SK-N-MC (cell line): ENCODE data around the gene YPEL2.
A peak's percentile ranks its signal among the peaks of the same experiment; 100 is the strongest.

Source experiments
- DNase-seq: peaks from one replicate; pipeline ENCODE4 v3.0.0-alpha.2; 2011; ENCODE audit warnings: low read depth, low spot score
- H3K27ac ChIP-seq: fragments of 200-600 bp; sonication (generic); 2 replicates; pipeline ENCODE4 v1.5.1; 2016; ENCODE audit warnings: mixed run types
- H3K36me3 ChIP-seq: fragments of 200-600 bp; sonication (generic); 2 replicates; pipeline ENCODE4 v1.6.1; 2017; ENCODE audit warnings: antibody characterized with exemption, low read length, mixed read lengths; ENCODE audit not compliant: insufficient read depth
- H3K4me3 ChIP-seq: fragments of 200-600 bp; sonication (generic); 2 replicates; pipeline ENCODE4 v1.5.1; 2016
- H3K9ac ChIP-seq: fragments of 200-600 bp; sonication (generic); 2 replicates; pipeline ENCODE4 v1.8.0; 2017; ENCODE audit warnings: mixed run types, mixed read lengths; ENCODE audit not compliant: insufficient read length
- H3K9me3 ChIP-seq: fragments of 200-600 bp; sonication (generic); 2 replicates; pipeline ENCODE4 v1.6.1; 2017; ENCODE audit warnings: low read depth, mild to moderate bottlenecking, antibody characterized with exemption, low read length, moderate library complexity, mixed read lengths
- EZH2 ChIP-seq: fragments of 200-600 bp; sonication (generic); IDR thresholded peaks from one replicate; pipeline ENCODE4 v1.6.1; 2017; ENCODE audit warnings: antibody characterized with exemption
- FOXP2 ChIP-seq: optimal IDR thresholded peaks from 2 replicates; pipeline ENCODE3; 2011; ENCODE audit warnings: mild to moderate bottlenecking, moderate library complexity; ENCODE audit not compliant: insufficient read depth; ENCODE audit errors: extremely low read length, control extremely low read depth
- POLR2AphosphoS5 ChIP-seq: IDR thresholded peaks from 2 replicates; pipeline ENCODE4 v1.6.1; 2012; ENCODE audit warnings: mild to moderate bottlenecking, low read depth, low read length, borderline replicate concordance

The YPEL2 gene

GRCh38 chr17:59327981-59328290, 3.5 kb upstream of the YPEL2 start:
- Histone ChIP-seq H3K27ac (no peak overlapping the region), H3K36me3 (no peaks in the 10 kb centered on the region), H3K9me3 (no peaks in the 10 kb centered on the region), H3K9ac (no peak overlapping the region), H3K4me3 (no peak overlapping the region)
- no peak for TF ChIP-seq POLR2AphosphoS5
- no peak for TF ChIP-seq EZH2
- TF ChIP-seq FOXP2, result no peak
- DNase-seq, result no peak

DNA sequence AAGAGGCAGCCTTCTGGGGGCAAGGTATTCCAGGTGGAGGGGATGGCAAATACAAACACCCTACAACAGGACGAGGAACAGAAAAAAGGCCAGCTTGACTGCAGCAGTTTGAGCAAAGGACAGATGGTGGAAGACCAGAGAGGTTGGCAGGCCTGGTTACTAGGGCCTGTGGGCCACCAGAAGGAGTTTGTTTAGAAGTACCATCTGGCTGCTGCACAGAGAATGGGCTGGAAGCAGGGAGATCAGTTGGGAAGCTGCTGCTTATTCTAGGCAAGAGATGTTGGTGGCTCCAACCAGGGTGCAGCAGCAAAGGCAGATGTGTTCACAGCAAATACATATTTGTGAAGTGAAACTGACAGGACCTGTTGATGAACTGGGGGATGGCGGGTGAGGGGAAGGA, 2.9 kb upstream of the YPEL2 start:
- DNase-seq, result no peak
- TF ChIP-seq FOXP2, result no peak
- TF ChIP-seq EZH2, result no peak
- TF ChIP-seq POLR2AphosphoS5, result no peak
- H3K4me3 ChIP-seq, result no peak overlapping the region
- H3K9ac ChIP-seq, result no peak overlapping the region
- H3K27ac ChIP-seq, result no peak overlapping the region
- no peaks in the 10 kb centered on the region for H3K9me3 ChIP-seq
- H3K36me3 ChIP-seq, result no peaks in the 10 kb centered on the region

DNA sequence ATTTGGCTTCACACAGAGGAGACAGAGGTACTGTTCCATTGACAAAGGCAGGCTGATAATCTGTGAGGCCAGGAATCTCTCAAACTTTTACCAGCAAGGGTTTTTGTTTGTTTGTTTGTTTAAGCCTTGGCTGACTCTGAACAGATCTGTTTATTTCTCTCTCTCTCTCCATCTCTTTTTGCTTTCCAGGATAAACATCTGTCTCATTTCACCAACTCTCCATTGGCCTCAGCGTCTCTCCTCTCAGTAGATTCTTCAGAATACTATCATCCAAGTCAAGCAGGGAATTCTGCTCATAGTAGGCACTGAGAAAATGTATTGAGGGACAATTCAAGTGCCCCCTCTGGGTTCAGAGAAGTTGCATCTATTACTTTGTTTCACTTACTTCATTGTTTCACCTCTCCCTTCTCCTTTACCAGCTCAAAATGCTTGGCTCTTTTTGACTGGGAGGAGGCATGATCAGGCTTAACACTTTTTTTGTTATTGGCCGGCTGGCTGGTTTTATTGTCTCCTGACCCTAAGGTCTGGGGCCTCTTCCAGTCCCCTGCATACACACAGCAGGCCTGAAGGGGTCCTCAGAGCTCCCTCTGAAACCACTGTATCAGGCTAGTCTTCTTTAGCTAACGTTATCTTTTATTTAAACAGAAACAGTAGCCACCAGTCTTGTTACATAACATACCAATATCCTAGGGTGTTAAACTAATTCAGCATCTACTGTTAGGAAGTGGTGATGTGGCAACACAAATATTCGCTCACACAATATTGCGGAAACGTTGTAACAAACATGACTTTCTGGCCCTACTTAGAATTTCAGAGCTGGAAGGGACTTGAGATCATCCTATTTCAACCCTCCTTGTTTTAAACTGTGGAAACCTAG, 2.0 kb upstream of the YPEL2 start:
- TF ChIP-seq EZH2 (no peak), FOXP2 (no peak)
- Histone ChIP-seq H3K27ac (no peak overlapping the region), H3K9ac (no peak overlapping the region), H3K36me3 (no peaks in the 10 kb centered on the region), H3K9me3 (no peaks in the 10 kb centered on the region), H3K4me3 (no peak overlapping the region)
- DNase-seq, result no peak

DNA sequence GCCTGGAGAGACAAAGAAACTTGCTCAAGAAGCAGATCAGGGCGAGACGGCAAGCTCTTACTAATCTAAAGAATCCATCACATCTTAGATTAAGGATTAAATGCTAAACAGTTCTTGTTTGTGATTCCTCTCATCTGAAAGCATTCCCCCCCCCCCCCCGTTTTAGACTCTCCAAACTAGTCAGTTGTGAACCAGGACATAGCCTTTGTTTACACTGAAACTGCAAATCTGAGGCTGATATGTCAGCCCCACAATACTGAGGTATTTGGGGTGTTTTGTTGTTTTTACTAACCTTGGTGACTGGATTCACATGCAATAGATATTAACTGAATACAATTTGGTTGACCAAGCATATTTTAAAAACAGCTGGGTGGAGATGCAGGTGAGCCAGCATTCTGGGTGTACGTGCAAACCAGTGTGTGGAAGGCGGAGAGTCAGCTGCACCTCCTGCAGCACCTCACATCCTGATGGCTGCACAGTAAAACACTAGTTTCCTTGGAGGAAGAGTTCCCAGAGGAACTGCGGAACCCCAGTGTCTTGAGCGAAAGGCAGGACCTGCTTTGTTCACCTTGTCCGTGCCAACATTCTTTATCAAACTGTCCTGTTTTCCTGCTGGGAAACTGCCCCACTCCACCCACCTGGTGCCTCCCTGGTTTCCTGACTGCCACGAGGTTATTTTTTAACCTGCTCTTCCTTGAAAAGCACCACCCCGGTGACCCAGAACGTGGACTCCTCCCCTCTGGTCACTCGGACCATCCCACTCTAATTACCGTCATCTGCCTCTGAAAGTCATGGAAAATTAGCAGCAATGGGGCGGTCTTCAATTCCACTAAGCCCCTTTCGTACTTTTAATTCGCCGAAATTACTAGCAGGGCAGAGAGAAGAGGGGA, 1.2 kb upstream of the YPEL2 start:
- H3K4me3 ChIP-seq, result no peak overlapping the region
- TF ChIP-seq FOXP2 (no peak), EZH2 (no peak), POLR2AphosphoS5 (no peak)
- DNase-seq, result no peak
- no peak overlapping the region for H3K27ac ChIP-seq
- H3K9ac ChIP-seq, result no peak overlapping the region
- H3K9me3 ChIP-seq, result no peaks in the 10 kb centered on the region
- no peaks in the 10 kb centered on the region for H3K36me3 ChIP-seq

DNA sequence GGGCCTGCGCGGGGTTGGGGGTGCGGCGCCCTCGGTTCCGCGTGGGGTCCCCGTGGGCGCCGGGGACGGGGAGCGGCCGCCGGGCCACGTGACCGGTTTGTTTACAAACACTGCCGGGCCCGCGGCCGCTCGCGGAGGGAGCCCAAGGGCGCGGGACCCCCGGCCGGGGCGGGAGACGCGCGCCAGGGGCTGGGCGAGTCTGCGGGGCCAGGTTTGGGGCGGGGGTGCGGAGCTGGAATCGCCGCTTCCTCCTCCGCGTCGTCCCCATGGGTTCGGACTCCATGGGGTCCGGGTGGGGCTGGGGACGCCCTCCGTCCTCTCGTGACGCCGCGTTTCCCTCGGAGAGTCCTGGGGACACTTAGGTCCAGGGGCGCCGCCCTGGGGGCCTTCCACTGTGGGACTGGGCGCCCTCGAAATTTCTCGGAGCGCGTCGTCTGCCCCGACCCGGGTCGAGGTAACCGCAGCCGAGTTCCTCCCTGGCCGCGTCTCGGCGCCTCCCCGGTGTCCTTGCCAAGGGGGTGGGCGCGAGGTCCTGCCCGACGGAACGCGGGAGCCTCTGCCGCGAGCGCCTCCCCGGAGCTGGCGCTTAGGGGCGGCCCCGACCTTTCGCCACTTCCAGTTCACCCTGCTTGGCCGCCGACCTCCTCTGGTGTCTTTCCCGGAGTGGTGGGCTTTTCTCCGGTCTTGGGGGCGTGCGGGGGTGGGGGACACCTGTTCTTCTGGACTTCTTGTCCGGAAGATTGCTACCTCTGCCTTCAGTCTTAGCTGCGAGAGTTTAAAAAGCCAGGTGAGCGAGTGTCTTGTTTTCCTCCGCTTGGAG, 684 bp downstream of the YPEL2 start:
- DNase-seq, result no peak
- TF ChIP-seq POLR2AphosphoS5 (no peak), EZH2 (no peak), FOXP2 (no peak)
- no peak overlapping the region for H3K27ac ChIP-seq
- H3K9me3 ChIP-seq, result no peaks in the 10 kb centered on the region
- no peaks in the 10 kb centered on the region for H3K36me3 ChIP-seq
- H3K4me3 ChIP-seq, result peak overlapping the region; percentile 85
- peak overlapping the region; percentile 51 for H3K9ac ChIP-seq

DNA sequence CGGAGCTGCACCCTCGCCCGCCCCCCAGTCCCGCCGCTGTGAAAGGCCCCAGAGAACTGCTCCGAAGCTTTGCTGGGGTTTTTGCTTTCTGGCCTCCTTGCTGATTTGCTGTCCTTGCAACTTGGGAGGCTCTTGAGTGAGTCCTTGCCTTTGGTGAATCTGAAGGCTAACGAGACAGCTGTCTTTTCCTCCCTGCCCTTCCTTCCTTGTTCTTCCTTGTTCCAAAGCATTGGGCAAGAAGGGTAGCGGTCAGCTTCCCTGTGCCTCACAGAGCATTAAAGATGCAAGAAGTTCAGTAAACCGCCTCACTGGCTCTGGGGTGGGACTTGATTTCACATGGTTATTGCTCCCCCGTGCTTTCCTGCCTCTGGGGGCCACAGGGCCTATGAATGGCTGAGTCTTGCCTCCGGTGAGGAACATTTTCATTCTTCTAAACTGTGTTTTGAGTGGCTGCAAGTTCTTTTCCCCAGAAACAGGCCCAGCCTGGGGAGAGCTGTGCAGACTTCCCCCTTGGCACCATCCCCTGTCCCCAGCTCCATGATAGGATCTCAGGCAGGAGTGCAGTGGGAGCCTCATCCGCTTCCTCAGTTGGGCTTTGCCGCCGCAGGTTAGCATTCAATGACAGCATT, 1.4 kb downstream of the YPEL2 start:
- no peak overlapping the region for H3K27ac ChIP-seq
- no peak for DNase-seq
- H3K4me3 ChIP-seq, result peak overlapping the region; percentile 85
- no peak for TF ChIP-seq POLR2AphosphoS5
- no peak for TF ChIP-seq FOXP2
- TF ChIP-seq EZH2, result no peak
- no peak overlapping the region for H3K9ac ChIP-seq
- H3K9me3 ChIP-seq, result no peaks in the 10 kb centered on the region
- no peaks in the 10 kb centered on the region for H3K36me3 ChIP-seq

DNA sequence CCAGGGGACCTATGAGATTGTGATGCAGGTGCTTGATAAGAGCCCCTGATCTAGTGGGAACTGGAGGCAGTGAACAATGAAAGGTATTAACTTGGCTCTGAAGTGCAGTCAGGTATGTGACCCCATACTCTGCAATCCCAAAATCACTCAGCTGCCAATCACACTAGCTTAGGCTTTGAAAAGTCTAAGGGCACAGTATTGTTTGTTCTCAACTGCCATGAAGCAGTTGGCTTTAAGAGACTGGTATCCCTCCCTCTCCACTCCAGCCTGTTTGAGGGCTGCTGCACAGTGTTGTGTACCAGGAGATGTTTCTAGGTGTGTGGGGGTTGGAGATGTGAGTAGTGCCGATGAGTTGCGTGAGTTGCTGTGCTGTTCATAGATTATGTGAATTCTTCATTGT, 2.4 kb downstream of the YPEL2 start:
- Histone ChIP-seq H3K4me3 (no peak overlapping the region), H3K27ac (no peak overlapping the region), H3K36me3 (no peaks in the 10 kb centered on the region), H3K9me3 (no peaks in the 10 kb centered on the region), H3K9ac (no peak overlapping the region)
- no peak for TF ChIP-seq FOXP2
- TF ChIP-seq EZH2, result no peak
- TF ChIP-seq POLR2AphosphoS5, result no peak
- no peak for DNase-seq
